GM23338 (cell line): Measurements from ENCODE around the gene ABI2. TPM values are rescaled to one million over a fixed set of nuclear protein-coding genes. Genes with fewer than 3 reads are reported as not detected.

Experiments
- ATAC-seq: fragments of 200-7000 bp; cut with Tn5 transposase; 3 replicates; pipeline ENCODE4 v1.9.1; 2020
- DNase-seq: peaks from one replicate; pipeline ENCODE4 v3.0.0-alpha.2; 2015; ENCODE audit warnings: low spot score
- H2AFZ ChIP-seq: fragments of 200-600 bp; sonication (generic); 2 replicates; pipeline ENCODE4 v1.8.0; 2016; ENCODE audit warnings: antibody characterized with exemption, mild to moderate bottlenecking, moderate library complexity
- H3F3A ChIP-seq: fragments of 200-600 bp; sonication (generic); replicated peaks from 2 replicates; pipeline ENCODE4 v1.8.0; 2017; ENCODE audit warnings: antibody characterized with exemption, mixed run types, low read depth
- H3K27ac ChIP-seq: fragments of 200-600 bp; sonication (generic); 2 replicates; pipeline ENCODE4 v1.6.1; 2016; ENCODE audit warnings: low read depth
- H3K27me3 ChIP-seq: fragments of 200-600 bp; sonication (generic); 2 replicates; pipeline ENCODE4 v1.8.0; 2016; ENCODE audit warnings: mild to moderate bottlenecking, mixed run types, moderate library complexity; ENCODE audit not compliant: insufficient read depth
- H3K36me3 ChIP-seq: fragments of 200-600 bp; sonication (generic); 2 replicates; pipeline ENCODE4 v1.8.0; 2016; ENCODE audit warnings: mild to moderate bottlenecking; ENCODE audit not compliant: insufficient read depth
- H3K4me1 ChIP-seq: fragments of 200-600 bp; sonication (generic); 2 replicates; pipeline ENCODE4 v1.8.0; 2016; ENCODE audit warnings: mild to moderate bottlenecking, moderate library complexity; ENCODE audit not compliant: insufficient read depth
- H3K4me2 ChIP-seq: fragments of 200-600 bp; sonication (generic); 2 replicates; pipeline ENCODE4 v1.7.1; 2017; ENCODE audit warnings: mixed run types
- H3K4me3 ChIP-seq: fragments of 200-600 bp; sonication (generic); 2 replicates; pipeline ENCODE4 v1.6.1; 2016; ENCODE audit warnings: mixed run types
- H3K79me2 ChIP-seq: fragments of 200-600 bp; sonication (generic); replicated peaks from 2 replicates; pipeline ENCODE4 v1.8.0; 2017; ENCODE audit warnings: mild to moderate bottlenecking; ENCODE audit not compliant: insufficient read depth
- H3K9me2 ChIP-seq: fragments of 200-600 bp; sonication (generic); 2 replicates; pipeline ENCODE4 v1.8.0; 2017; ENCODE audit not compliant: insufficient read depth
- H4K20me1 ChIP-seq: fragments of 200-600 bp; sonication (generic); replicated peaks from 2 replicates; pipeline ENCODE4 v1.8.0; 2017; ENCODE audit warnings: mild to moderate bottlenecking; ENCODE audit not compliant: insufficient read depth
- H3K27ac Mint-ChIP-seq: 2 replicates; pipeline ENCODE4 v1.8.0; 2020; ENCODE audit warnings: inconsistent platforms, mild to moderate bottlenecking, moderate library complexity, mixed read lengths
- H3K27me3 Mint-ChIP-seq: 3 replicates; pipeline ENCODE4 v1.8.0; 2022; ENCODE audit warnings: low read depth, mild to moderate bottlenecking, moderate library complexity, mixed read lengths, inconsistent platforms; ENCODE audit not compliant: insufficient read depth, poor library complexity
- H3K36me3 Mint-ChIP-seq: 3 replicates; pipeline ENCODE4 v1.8.0; 2021; ENCODE audit warnings: low read depth, mild to moderate bottlenecking, inconsistent platforms, moderate library complexity, mixed read lengths
- H3K4me1 Mint-ChIP-seq: 3 replicates; pipeline ENCODE4 v1.8.0; 2020; ENCODE audit warnings: mild to moderate bottlenecking, inconsistent platforms, mixed read lengths
- H3K4me3 Mint-ChIP-seq: 3 replicates; pipeline ENCODE4 v1.8.0; 2021; ENCODE audit warnings: moderate library complexity, mild to moderate bottlenecking, inconsistent platforms, mixed read lengths
- H3K9me3 Mint-ChIP-seq: 3 replicates; pipeline ENCODE4 v1.8.0; 2020; ENCODE audit warnings: moderate library complexity, mild to moderate bottlenecking, inconsistent platforms, mixed read lengths
- CREB1 ChIP-seq: fragments of 250-450 bp; sonication (Bioruptor Pico); IDR thresholded peaks from 2 replicates; pipeline ENCODE4 v1.5.0; 2020; ENCODE audit warnings: low read depth, mild to moderate bottlenecking, moderate library complexity
- EZH2 ChIP-seq: fragments of 200-600 bp; sonication (generic); IDR thresholded peaks from one replicate; pipeline ENCODE4 v1.8.0; 2017; ENCODE audit warnings: antibody characterized with exemption, mild to moderate bottlenecking, low read depth; ENCODE audit not compliant: unreplicated experiment
- EZH2phosphoT487 ChIP-seq: fragments of 200-600 bp; sonication (generic); IDR thresholded peaks from one replicate; pipeline ENCODE4 v1.8.1; 2018; ENCODE audit warnings: antibody characterized with exemption; ENCODE audit not compliant: unreplicated experiment
- JUNB ChIP-seq: IDR thresholded peaks from one replicate; pipeline ENCODE4 v1.6.1; 2016; ENCODE audit warnings: antibody characterized with exemption; ENCODE audit not compliant: unreplicated experiment
- NANOG ChIP-seq: IDR thresholded peaks from 2 replicates; pipeline ENCODE4 v1.6.1; 2016; ENCODE audit warnings: antibody characterized with exemption, borderline replicate concordance
- POLR2AphosphoS5 ChIP-seq: IDR thresholded peaks from 2 replicates; pipeline ENCODE4 v1.6.1; 2016; ENCODE audit warnings: antibody characterized with exemption, low read depth
- STAT1 ChIP-seq: IDR thresholded peaks from one replicate; pipeline ENCODE4 v1.6.1; 2016; ENCODE audit warnings: antibody characterized with exemption; ENCODE audit not compliant: unreplicated experiment
- ZNF114 ChIP-seq: fragments of 250-450 bp; sonication (Bioruptor Pico); IDR thresholded peaks from 2 replicates; pipeline ENCODE4 v1.5.0; 2020; ENCODE audit warnings: mild to moderate bottlenecking, moderate library complexity
- ZNF331 ChIP-seq: fragments of 250-450 bp; sonication (Bioruptor Pico); IDR thresholded peaks from 2 replicates; pipeline ENCODE4 v1.5.0; 2020; ENCODE audit warnings: low read depth, mild to moderate bottlenecking, moderate library complexity
- polyA plus RNA-seq: library from polyadenylated mRNA; unstranded; fragments of >200 nt; fragmentation: Nextera tagmentation; extraction: Ambion mirVana; gene quantifications from 2 replicates; pipeline ENCODE4 v1.2.1, GENCODE V29; 2016
- total RNA-seq: library from RNA; depleted of rRNA; stranded (reverse); fragments of >200 nt; shearing (Covaris generic); gene quantifications from 2 replicates; pipeline ENCODE4 v1.2.3, GENCODE V29; 2014
- TF ChIP-seq, protein P1 (sequence below): IDR thresholded peaks from one replicate; pipeline ENCODE4 v1.6.1; 2018; ENCODE audit warnings: antibody characterized with exemption; ENCODE audit not compliant: unreplicated experiment
- TF ChIP-seq, protein P2 (sequence below), 2 experiments: fragments of 200-600 bp in 1 of 2; sonication (generic) in 1 of 2; conservative IDR thresholded peaks; 2 replicates each; pipeline versions ENCODE4 v1.5.1 to v1.6.1; 2016 to 2017; ENCODE audit warnings: antibody characterized with exemption in 2 of 2, low read depth in 2 of 2, mild to moderate bottlenecking in 2 of 2, moderate library complexity in 1 of 2
- TF ChIP-seq, protein P3 (sequence below): fragments of 250-450 bp; sonication (Bioruptor Pico); IDR thresholded peaks from 2 replicates; pipeline ENCODE4 v1.5.0; 2020; ENCODE audit warnings: mild to moderate bottlenecking, moderate library complexity
- TF ChIP-seq, protein P4 (sequence below): IDR thresholded peaks from 2 replicates; pipeline ENCODE4 v1.6.1; 2016; ENCODE audit warnings: antibody characterized with exemption

The ABI2 gene
- total and polyA plus RNA-seq, 2 experiments from 2014 or later, result 46.5 to 114 TPM

DNA sequence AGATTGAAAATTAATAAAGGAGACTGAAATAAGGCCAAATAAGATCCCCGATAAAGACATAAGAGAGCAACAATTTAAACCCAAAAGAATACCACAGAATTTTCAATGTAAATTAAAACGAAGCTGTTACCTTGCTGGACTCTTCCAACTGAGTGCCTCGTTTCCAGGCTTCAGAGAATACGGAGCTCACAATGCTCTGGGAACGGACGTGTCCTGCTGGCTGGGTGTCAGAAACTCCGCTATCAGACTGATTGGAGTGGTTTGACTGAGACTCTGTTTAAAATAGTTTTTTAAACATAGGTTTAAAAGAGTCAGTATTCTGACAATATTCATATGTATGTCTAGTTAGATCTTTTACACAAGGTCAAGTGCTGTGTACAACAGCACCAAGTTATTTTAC, 116.5 kb downstream of the ABI2 start:
- no peak overlapping the region for H3K4me3 ChIP-seq
- H2AFZ ChIP-seq, result no peak overlapping the region
- peaks cover 7% of the 10 kb centered on the region; the same call in 1 of the 2 replicates for H3K36me3 ChIP-seq
- no peaks in the 10 kb centered on the region; the same call in 1 of the 2 replicates for H4K20me1 ChIP-seq
- Mint-ChIP-seq H3K36me3 (peaks cover 21% of the 10 kb centered on the region), H3K4me3 (no peak overlapping the region), H3K27me3 (peaks cover 5% of the 10 kb centered on the region), H3K4me1 (peaks cover 9% of the 10 kb centered on the region), H3K9me3 (no peaks in the 10 kb centered on the region), H3K27ac (no peak overlapping the region; the same call in 1 of the 2 replicates)
- ATAC-seq (no peak), DNase-seq (no peak)
- no peaks in the 10 kb centered on the region for H3K9me2 ChIP-seq
- H3K4me1 ChIP-seq, result no peaks in the 10 kb centered on the region
- H3F3A ChIP-seq, result no peaks in the 10 kb centered on the region
- H3K4me2 ChIP-seq, result no peak overlapping the region
- H3K27ac ChIP-seq, result no peak overlapping the region
- TF ChIP-seq NANOG, result no peak
- TF ChIP-seq EZH2phosphoT487, result no peak
- TF ChIP-seq CREB1, result no peak
- TF ChIP-seq STAT1, result no peak
- TF ChIP-seq EZH2, result no peak
- TF ChIP-seq, protein P1, sequence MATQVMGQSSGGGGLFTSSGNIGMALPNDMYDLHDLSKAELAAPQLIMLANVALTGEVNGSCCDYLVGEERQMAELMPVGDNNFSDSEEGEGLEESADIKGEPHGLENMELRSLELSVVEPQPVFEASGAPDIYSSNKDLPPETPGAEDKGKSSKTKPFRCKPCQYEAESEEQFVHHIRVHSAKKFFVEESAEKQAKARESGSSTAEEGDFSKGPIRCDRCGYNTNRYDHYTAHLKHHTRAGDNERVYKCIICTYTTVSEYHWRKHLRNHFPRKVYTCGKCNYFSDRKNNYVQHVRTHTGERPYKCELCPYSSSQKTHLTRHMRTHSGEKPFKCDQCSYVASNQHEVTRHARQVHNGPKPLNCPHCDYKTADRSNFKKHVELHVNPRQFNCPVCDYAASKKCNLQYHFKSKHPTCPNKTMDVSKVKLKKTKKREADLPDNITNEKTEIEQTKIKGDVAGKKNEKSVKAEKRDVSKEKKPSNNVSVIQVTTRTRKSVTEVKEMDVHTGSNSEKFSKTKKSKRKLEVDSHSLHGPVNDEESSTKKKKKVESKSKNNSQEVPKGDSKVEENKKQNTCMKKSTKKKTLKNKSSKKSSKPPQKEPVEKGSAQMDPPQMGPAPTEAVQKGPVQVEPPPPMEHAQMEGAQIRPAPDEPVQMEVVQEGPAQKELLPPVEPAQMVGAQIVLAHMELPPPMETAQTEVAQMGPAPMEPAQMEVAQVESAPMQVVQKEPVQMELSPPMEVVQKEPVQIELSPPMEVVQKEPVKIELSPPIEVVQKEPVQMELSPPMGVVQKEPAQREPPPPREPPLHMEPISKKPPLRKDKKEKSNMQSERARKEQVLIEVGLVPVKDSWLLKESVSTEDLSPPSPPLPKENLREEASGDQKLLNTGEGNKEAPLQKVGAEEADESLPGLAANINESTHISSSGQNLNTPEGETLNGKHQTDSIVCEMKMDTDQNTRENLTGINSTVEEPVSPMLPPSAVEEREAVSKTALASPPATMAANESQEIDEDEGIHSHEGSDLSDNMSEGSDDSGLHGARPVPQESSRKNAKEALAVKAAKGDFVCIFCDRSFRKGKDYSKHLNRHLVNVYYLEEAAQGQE, result no peak
- TF ChIP-seq, protein P2, sequence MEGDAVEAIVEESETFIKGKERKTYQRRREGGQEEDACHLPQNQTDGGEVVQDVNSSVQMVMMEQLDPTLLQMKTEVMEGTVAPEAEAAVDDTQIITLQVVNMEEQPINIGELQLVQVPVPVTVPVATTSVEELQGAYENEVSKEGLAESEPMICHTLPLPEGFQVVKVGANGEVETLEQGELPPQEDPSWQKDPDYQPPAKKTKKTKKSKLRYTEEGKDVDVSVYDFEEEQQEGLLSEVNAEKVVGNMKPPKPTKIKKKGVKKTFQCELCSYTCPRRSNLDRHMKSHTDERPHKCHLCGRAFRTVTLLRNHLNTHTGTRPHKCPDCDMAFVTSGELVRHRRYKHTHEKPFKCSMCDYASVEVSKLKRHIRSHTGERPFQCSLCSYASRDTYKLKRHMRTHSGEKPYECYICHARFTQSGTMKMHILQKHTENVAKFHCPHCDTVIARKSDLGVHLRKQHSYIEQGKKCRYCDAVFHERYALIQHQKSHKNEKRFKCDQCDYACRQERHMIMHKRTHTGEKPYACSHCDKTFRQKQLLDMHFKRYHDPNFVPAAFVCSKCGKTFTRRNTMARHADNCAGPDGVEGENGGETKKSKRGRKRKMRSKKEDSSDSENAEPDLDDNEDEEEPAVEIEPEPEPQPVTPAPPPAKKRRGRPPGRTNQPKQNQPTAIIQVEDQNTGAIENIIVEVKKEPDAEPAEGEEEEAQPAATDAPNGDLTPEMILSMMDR (conservative IDR thresholded peaks at IDR 0.05; ENCODE audit: low read depth in 2 of 2), result no peak
- TF ChIP-seq ZNF331 (CRISPR knock-in tag), result no peak
- no peak for TF ChIP-seq ZNF114
- TF ChIP-seq, protein P3, sequence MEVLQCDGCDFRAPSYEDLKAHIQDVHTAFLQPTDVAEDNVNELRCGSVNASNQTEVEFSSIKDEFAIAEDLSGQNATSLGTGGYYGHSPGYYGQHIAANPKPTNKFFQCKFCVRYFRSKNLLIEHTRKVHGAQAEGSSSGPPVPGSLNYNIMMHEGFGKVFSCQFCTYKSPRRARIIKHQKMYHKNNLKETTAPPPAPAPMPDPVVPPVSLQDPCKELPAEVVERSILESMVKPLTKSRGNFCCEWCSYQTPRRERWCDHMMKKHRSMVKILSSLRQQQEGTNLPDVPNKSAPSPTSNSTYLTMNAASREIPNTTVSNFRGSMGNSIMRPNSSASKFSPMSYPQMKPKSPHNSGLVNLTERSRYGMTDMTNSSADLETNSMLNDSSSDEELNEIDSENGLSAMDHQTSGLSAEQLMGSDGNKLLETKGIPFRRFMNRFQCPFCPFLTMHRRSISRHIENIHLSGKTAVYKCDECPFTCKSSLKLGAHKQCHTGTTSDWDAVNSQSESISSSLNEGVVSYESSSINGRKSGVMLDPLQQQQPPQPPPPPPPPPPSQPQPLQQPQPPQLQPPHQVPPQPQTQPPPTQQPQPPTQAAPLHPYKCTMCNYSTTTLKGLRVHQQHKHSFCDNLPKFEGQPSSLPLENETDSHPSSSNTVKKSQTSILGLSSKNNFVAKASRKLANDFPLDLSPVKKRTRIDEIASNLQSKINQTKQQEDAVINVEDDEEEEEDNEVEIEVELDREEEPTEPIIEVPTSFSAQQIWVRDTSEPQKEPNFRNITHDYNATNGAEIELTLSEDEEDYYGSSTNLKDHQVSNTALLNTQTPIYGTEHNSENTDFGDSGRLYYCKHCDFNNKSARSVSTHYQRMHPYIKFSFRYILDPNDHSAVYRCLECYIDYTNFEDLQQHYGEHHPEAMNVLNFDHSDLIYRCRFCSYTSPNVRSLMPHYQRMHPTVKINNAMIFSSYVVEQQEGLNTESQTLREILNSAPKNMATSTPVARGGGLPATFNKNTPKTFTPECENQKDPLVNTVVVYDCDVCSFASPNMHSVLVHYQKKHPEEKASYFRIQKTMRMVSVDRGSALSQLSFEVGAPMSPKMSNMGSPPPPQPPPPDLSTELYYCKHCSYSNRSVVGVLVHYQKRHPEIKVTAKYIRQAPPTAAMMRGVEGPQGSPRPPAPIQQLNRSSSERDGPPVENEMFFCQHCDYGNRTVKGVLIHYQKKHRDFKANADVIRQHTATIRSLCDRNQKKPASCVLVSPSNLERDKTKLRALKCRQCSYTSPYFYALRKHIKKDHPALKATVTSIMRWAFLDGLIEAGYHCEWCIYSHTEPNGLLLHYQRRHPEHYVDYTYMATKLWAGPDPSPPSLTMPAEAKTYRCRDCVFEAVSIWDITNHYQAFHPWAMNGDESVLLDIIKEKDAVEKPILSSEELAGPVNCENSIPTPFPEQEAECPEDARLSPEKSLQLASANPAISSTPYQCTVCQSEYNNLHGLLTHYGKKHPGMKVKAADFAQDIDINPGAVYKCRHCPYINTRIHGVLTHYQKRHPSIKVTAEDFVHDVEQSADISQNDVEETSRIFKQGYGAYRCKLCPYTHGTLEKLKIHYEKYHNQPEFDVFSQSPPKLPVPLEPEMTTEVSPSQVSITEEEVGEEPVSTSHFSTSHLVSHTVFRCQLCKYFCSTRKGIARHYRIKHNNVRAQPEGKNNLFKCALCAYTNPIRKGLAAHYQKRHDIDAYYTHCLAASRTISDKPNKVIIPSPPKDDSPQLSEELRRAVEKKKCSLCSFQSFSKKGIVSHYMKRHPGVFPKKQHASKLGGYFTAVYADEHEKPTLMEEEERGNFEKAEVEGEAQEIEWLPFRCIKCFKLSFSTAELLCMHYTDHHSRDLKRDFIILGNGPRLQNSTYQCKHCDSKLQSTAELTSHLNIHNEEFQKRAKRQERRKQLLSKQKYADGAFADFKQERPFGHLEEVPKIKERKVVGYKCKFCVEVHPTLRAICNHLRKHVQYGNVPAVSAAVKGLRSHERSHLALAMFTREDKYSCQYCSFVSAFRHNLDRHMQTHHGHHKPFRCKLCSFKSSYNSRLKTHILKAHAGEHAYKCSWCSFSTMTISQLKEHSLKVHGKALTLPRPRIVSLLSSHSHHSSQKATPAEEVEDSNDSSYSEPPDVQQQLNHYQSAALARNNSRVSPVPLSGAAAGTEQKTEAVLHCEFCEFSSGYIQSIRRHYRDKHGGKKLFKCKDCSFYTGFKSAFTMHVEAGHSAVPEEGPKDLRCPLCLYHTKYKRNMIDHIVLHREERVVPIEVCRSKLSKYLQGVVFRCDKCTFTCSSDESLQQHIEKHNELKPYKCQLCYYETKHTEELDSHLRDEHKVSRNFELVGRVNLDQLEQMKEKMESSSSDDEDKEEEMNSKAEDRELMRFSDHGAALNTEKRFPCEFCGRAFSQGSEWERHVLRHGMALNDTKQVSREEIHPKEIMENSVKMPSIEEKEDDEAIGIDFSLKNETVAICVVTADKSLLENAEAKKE (CRISPR knock-in tag), result no peak
- no peak for TF ChIP-seq POLR2AphosphoS5
- no peak for TF ChIP-seq JUNB
- TF ChIP-seq, protein P4, sequence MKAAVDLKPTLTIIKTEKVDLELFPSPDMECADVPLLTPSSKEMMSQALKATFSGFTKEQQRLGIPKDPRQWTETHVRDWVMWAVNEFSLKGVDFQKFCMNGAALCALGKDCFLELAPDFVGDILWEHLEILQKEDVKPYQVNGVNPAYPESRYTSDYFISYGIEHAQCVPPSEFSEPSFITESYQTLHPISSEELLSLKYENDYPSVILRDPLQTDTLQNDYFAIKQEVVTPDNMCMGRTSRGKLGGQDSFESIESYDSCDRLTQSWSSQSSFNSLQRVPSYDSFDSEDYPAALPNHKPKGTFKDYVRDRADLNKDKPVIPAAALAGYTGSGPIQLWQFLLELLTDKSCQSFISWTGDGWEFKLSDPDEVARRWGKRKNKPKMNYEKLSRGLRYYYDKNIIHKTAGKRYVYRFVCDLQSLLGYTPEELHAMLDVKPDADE, result no peak
- no peaks in the 10 kb centered on the region for H3K79me2 ChIP-seq
- no peaks in the 10 kb centered on the region for H3K27me3 ChIP-seq
